HepG2 (cell line): Measurements from ENCODE around the gene OSBPL5. TPM values are rescaled to one million over a fixed set of nuclear protein-coding genes. Genes with fewer than 3 reads are reported as not detected.

ENCODE experiments used
- ATAC-seq: fragments of 200-7000 bp; cut with Tn5 transposase; 3 replicates; pipeline ENCODE4 v1.9.1; 2020; ENCODE audit warnings: mild to moderate bottlenecking, moderate library complexity
- BruUV-seq: library from RNA; stranded (reverse); fragments of 400-500 nt; replicated peaks from 2 replicates; lab custom pipeline; 2021; lab: Mats Ljungman, UMichigan
- CTCF ChIA-PET: fragments of 300-600 bp; formaldehyde crosslinking; extraction: SDS; loops from one replicate; lab custom pipeline; 2021; ENCODE audit warnings: low total read pairs, inconsistent platforms, low intra/inter-chr PET ratio; lab: Yijun Ruan, JAX
- POLR2A ChIA-PET: fragments of 350-600 bp; sonication (Branson Sonifier 250); formaldehyde crosslinking; loops from one replicate; lab custom pipeline; 2020; ENCODE audit warnings: antibody characterized with exemption, inconsistent platforms; lab: Yijun Ruan, JAX
- DNase-seq: peaks from one replicate; pipeline ENCODE4 v3.0.0-alpha.2; 2015; ENCODE audit warnings: low spot score
- FAIRE-seq: peaks from 3 replicates; lab custom pipeline; 2011; peaks lifted over from hg19 to GRCh38; lab: Jason Lieb, UNC
- H2AFZ ChIP-seq: one replicate; pipeline ENCODE4 v1.6.1; 2011; ENCODE audit warnings: low read length, inconsistent platforms
- H3K27ac ChIP-seq: fragments of 300-600 bp; 3 replicates; pipeline ENCODE4 v1.8.0; 2011; ENCODE audit warnings: mixed run types, mild to moderate bottlenecking, mixed read lengths, low read length, inconsistent platforms; ENCODE audit not compliant: insufficient read depth; ENCODE audit errors: extremely low read length
- H3K27me3 ChIP-seq, 2 experiments: fragments of 200-600 bp in 1 of 2; 2 replicates in 1 of 2; 3 replicates in 1 of 2; pipeline versions ENCODE4 v1.6.0 to v1.8.0; 2011; ENCODE audit warnings: low read length in 2 of 2, mild to moderate bottlenecking in 2 of 2, moderate library complexity in 2 of 2, inconsistent platforms in 1 of 2; ENCODE audit not compliant: insufficient read depth in 2 of 2, control insufficient read depth in 1 of 2
- H3K36me3 ChIP-seq, 2 experiments: fragments of 200-600 bp in 1 of 2; replicated peaks in 1 of 2; 2 replicates in 1 of 2; 3 replicates in 1 of 2; pipeline versions ENCODE4 v1.5.1 to v1.8.0; 2011; ENCODE audit warnings: low read length in 2 of 2, inconsistent platforms in 1 of 2; ENCODE audit not compliant: insufficient read depth in 2 of 2, control insufficient read depth in 1 of 2
- H3K4me1 ChIP-seq: 2 replicates; pipeline ENCODE4 v1.5.1; 2012; ENCODE audit warnings: low read length, inconsistent platforms; ENCODE audit not compliant: insufficient read depth
- H3K4me2 ChIP-seq: 2 replicates; pipeline ENCODE4 v1.6.0; 2011; ENCODE audit warnings: low read depth, low read length, inconsistent platforms
- H3K4me3 ChIP-seq, 3 experiments: fragments of 200-600 bp in 1 of 3; sonication (generic), shearing (Covaris generic) in 1 of 3; replicated peaks in 1 of 3; 2 replicates each; pipeline ENCODE4 v1.5.1; 2011 to 2016; ENCODE audit warnings: low read length in 3 of 3, inconsistent platforms in 2 of 3, low read depth in 2 of 3, mild to moderate bottlenecking in 2 of 3, control low read depth in 1 of 3, mixed read lengths in 1 of 3; ENCODE audit not compliant: insufficient read depth in 1 of 3
- H3K79me2 ChIP-seq: one replicate; pipeline ENCODE4 v1.6.1; 2011; ENCODE audit warnings: low read length, inconsistent platforms; ENCODE audit not compliant: insufficient read depth
- H3K9ac ChIP-seq: 2 replicates; pipeline ENCODE4 v1.6.0; 2011; ENCODE audit warnings: mild to moderate bottlenecking, low read depth, low read length, inconsistent platforms; ENCODE audit not compliant: insufficient read depth
- H3K9me3 ChIP-seq: 2 replicates; pipeline ENCODE4 v1.5.1; 2012; ENCODE audit warnings: mild to moderate bottlenecking, low read length
- H4K20me1 ChIP-seq: 2 replicates; pipeline ENCODE4 v1.6.0; 2011; ENCODE audit warnings: inconsistent platforms, mild to moderate bottlenecking, low read length, moderate library complexity; ENCODE audit not compliant: insufficient read depth
- ARNT ChIP-seq: fragments of 450-650 bp; IDR thresholded peaks from 2 replicates; pipeline ENCODE4 v1.6.1; 2017
- ATF1 ChIP-seq: IDR thresholded peaks from 2 replicates; pipeline ENCODE4 v1.6.1; 2016; ENCODE audit warnings: mild to moderate bottlenecking, control low read depth
- HIVEP1 ChIP-seq: sonication (generic); formaldehyde crosslinking; IDR thresholded peaks from 2 replicates; pipeline ENCODE4 v1.4.0; 2020; ENCODE audit warnings: mild to moderate bottlenecking, missing genetic modification reagents
- NFKBIZ ChIP-seq: IDR thresholded peaks from 2 replicates; pipeline ENCODE4 v1.6.1; 2018; ENCODE audit warnings: missing genetic modification reagents, missing compliant biosample characterization
- ZMYM4 ChIP-seq: sonication (generic); formaldehyde crosslinking; IDR thresholded peaks from 2 replicates; pipeline ENCODE4 v1.8.1; 2023; ENCODE audit warnings: mild to moderate bottlenecking, missing genetic modification reagents
- ZNF260 ChIP-seq: sonication (generic); formaldehyde crosslinking; IDR thresholded peaks from 2 replicates; pipeline ENCODE4 v1.4.0; 2020; ENCODE audit warnings: missing genetic modification reagents, low read depth, mild to moderate bottlenecking, borderline replicate concordance
- ZNF562 ChIP-seq: sonication (generic); formaldehyde crosslinking; IDR thresholded peaks from 2 replicates; pipeline ENCODE4 v1.8.0; 2022; ENCODE audit warnings: missing genetic modification reagents, borderline replicate concordance
- ZNF678 ChIP-seq: sonication (generic); formaldehyde crosslinking; IDR thresholded peaks from 2 replicates; pipeline ENCODE4 v1.4.0; 2020; ENCODE audit warnings: mild to moderate bottlenecking, missing genetic modification reagents
- ZNF749 ChIP-seq: sonication (generic); formaldehyde crosslinking; IDR thresholded peaks from 2 replicates; pipeline ENCODE4 v1.8.0; 2022; ENCODE audit warnings: mild to moderate bottlenecking, missing genetic modification reagents, moderate library complexity, borderline replicate concordance
- ZNF780A ChIP-seq: sonication (generic); formaldehyde crosslinking; IDR thresholded peaks from 2 replicates; pipeline ENCODE4 v1.8.0; 2022; ENCODE audit warnings: mild to moderate bottlenecking, missing genetic modification reagents, moderate library complexity
- WGBS: methylation state at CpG from one replicate; pipeline ENCODE4 v1.1.6; 2017; ENCODE audit warnings: low lambda C conversion rate; 5-methylcytosine and 5-hydroxymethylcytosine counted together
- in situ Hi-C: cut with HindIII; loops from 2 replicates; pipeline ENCODE4 v1.10.0; 2017; ENCODE audit warnings: low pct_unique_long_range_greater_than_20kb; ENCODE audit not compliant: extremely low pct_ligation_motif_present
- intact Hi-C: fragments of 100-400 bp; cut with micrococcal nuclease; formaldehyde crosslinking; loops from one replicate; pipeline ENCODE4 v1.10.0; 2022; ENCODE audit not compliant: unreplicated experiment
- polyA plus RNA-seq, 8 experiments: library from polyadenylated mRNA; depleted of rRNA in 3 of 8; stranded (reverse) in 7 of 8; unstranded in 1 of 8; fragments of >200 nt; fragmentation: Illumina TruSeq in 4 of 8; extraction: Trizol in 4 of 8; gene quantifications; 2 replicates each; pipeline versions ENCODE4 v1.2.1 to v1.2.3, GENCODE V29; 2011 to 2016; ENCODE audit warnings: low read depth in 4 of 8, missing spikeins in 1 of 8, mixed read lengths in 1 of 8; ENCODE audit not compliant: insufficient read depth in 1 of 8
- total RNA-seq, 5 experiments: library from RNA; depleted of rRNA; stranded (reverse); fragments of >200 nt; fragmentation: Illumina TruSeq; extraction: Trizol; gene quantifications; 2 replicates each; pipeline ENCODE4 v1.2.3, GENCODE V29; 2016; ENCODE audit warnings: low read depth in 1 of 5
- TF ChIP-seq, protein P1 (sequence below): fragments of 450-650 bp; IDR thresholded peaks from 2 replicates; pipeline ENCODE4 v1.6.1; 2016
- TF ChIP-seq, protein P2 (sequence below): sonication (generic); formaldehyde crosslinking; conservative IDR thresholded peaks from 2 replicates; pipeline ENCODE4 v1.4.0; 2020; ENCODE audit warnings: missing genetic modification reagents
- TF ChIP-seq, protein P3 (sequence below): sonication (generic); formaldehyde crosslinking; IDR thresholded peaks from 2 replicates; pipeline ENCODE4 v1.8.1; 2023; ENCODE audit warnings: missing genetic modification reagents, mild to moderate bottlenecking, borderline replicate concordance
- TF ChIP-seq, protein P4 (sequence below): IDR thresholded peaks from 2 replicates; pipeline ENCODE4 v1.6.1; 2016; ENCODE audit warnings: low read depth, borderline replicate concordance

Gene OSBPL5
- total and polyA plus RNA-seq, 2 of the 13 experiments (the other 11 are each of a cell fraction or from before 2014, with no cell fraction given): not detected

DNA sequence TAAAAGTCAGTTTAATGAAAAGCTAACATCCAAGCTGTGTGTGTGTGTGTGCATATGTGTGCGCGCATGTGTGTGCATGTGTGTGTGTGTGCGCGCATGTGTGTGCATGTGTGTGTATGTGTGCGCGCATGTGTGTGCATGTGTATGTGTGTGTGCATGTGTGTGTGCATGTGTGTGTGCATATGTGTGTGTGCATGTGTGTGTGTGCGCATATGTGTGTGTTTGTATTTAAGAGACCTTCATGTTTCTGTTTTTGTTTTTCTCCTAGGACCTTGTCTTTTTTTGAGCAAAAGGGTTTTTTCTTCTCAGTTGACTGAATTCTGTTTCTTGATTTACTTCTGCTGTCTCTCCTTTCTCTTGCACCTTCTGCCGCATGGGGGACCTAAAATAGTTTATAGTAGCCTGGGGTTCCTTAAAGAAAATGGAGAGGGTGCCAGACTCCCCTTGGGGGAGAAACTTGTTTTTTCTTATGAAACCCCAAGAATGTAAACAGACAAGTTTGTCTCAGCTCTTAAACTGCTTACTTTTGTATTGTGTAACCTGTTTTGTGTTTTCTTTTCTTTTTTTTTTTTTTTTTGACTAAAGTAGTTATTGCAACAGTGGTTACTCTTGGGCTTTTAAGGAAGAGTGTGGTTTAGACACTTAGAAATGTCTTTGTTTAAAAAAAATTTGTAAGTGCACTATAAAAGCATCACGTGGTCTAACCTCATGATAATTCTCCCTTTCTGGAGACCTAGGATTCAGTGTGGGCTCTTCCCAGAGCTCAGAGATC is 53.0 kb downstream of the OSBPL5 start:
- no peak for ATAC-seq
- Histone ChIP-seq H2AFZ (no peak overlapping the region), H3K9ac (no peak overlapping the region), H4K20me1 (no peaks in the 10 kb centered on the region), H3K36me3 (no peaks in the 10 kb centered on the region), H3K4me2 (no peak overlapping the region), H3K4me3 (no peak overlapping the region), H3K27ac (no peak overlapping the region), H3K9me3 (peaks cover 17% of the 10 kb centered on the region), H3K4me1 (no peaks in the 10 kb centered on the region), H3K27me3 (peaks cover 5 to 18% of the 10 kb centered on the region in 2 experiments; a peak in 4 of 5 replicates), H3K79me2 (no peaks in the 10 kb centered on the region)
- no peak for FAIRE-seq
- ChIA-PET CTCF (no interaction called here), POLR2A (no interaction called here)
- DNase-seq: no peak
- intact Hi-C loops: loop anchor here (10.0 kb wide), 1 partner anchor 103 kb away; the partner anchor contains the start of gene MRGPRG
- in situ Hi-C loops: no loop called here
- TF ChIP-seq ZNF780A (CRISPR knock-in tag) (no peak), ARNT (no peak), ZMYM4 (CRISPR knock-in tag) (no peak), ATF1 (CRISPR knock-in tag) (no peak), ZNF749 (CRISPR knock-in tag) (no peak)
- TF ChIP-seq, protein P1, sequence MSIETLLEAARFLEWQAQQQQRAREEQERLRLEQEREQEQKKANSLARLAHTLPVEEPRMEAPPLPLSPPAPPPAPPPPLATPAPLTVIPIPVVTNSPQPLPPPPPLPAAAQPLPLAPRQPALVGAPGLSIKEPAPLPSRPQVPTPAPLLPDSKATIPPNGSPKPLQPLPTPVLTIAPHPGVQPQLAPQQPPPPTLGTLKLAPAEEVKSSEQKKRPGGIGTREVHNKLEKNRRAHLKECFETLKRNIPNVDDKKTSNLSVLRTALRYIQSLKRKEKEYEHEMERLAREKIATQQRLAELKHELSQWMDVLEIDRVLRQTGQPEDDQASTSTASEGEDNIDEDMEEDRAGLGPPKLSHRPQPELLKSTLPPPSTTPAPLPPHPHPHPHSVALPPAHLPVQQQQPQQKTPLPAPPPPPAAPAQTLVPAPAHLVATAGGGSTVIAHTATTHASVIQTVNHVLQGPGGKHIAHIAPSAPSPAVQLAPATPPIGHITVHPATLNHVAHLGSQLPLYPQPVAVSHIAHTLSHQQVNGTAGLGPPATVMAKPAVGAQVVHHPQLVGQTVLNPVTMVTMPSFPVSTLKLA: 0 out of 2 replicates have a peak, but pooled peaks have one; percentile 9
- no TSS peak for BruUV-seq
- WGBS: 57% methylated on average over 9 of the region's 9 CpGs

DNA sequence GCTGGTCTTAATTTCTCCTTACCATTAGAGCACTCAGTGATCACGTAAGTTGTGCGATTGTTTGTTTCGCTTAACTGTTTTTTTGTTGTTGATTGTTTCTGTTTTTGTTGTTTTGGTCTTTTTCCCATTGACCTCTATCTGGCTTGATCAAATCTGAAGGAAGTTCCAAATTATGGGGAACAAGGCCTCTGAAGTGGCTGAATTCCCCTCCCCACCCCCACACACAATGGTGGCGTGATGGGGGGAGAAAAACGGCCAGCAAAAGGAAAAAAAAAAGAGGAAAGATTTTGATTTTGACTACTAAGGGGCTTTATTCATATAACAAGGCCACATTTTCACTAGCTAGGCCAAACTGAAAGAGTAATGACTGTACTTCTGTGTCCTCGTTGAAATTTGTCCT is 53.6 kb downstream of the OSBPL5 start:
- CTCF ChIA-PET: no interaction called here
- Histone ChIP-seq H3K9ac (no peak overlapping the region), H3K79me2 (no peaks in the 10 kb centered on the region), H3K27me3 (peaks cover 5 to 24% of the 10 kb centered on the region in 2 experiments), H2AFZ (no peak overlapping the region), H3K9me3 (peaks cover 17% of the 10 kb centered on the region), H3K36me3 (no peaks in the 10 kb centered on the region), H3K4me1 (no peaks in the 10 kb centered on the region), H4K20me1 (no peaks in the 10 kb centered on the region), H3K4me2 (no peak overlapping the region), H3K4me3 (no peak overlapping the region), H3K27ac (no peak overlapping the region)
- WGBS: 55% methylated on average over 6 of the region's 6 CpGs
- in situ Hi-C loops (no loop called here), intact Hi-C loops (loop anchor here (10.0 kb wide), 1 partner anchor 103 kb away; the partner anchor contains the start of gene MRGPRG)
- no peak for ATAC-seq
- DNase-seq: no peak
- BruUV-seq: no TSS peak
- POLR2A ChIA-PET: no interaction called here
- FAIRE-seq: no peak
- TF ChIP-seq, protein P2, sequence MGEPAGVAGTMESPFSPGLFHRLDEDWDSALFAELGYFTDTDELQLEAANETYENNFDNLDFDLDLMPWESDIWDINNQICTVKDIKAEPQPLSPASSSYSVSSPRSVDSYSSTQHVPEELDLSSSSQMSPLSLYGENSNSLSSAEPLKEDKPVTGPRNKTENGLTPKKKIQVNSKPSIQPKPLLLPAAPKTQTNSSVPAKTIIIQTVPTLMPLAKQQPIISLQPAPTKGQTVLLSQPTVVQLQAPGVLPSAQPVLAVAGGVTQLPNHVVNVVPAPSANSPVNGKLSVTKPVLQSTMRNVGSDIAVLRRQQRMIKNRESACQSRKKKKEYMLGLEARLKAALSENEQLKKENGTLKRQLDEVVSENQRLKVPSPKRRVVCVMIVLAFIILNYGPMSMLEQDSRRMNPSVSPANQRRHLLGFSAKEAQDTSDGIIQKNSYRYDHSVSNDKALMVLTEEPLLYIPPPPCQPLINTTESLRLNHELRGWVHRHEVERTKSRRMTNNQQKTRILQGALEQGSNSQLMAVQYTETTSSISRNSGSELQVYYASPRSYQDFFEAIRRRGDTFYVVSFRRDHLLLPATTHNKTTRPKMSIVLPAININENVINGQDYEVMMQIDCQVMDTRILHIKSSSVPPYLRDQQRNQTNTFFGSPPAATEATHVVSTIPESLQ (CRISPR knock-in tag): no peak
- no peak for TF ChIP-seq ZNF260 (CRISPR knock-in tag)
- no peak for TF ChIP-seq HIVEP1 (CRISPR knock-in tag)
- no peak for TF ChIP-seq ZNF562
- no peak for TF ChIP-seq ZNF678 (CRISPR knock-in tag)
- TF ChIP-seq, protein P3, sequence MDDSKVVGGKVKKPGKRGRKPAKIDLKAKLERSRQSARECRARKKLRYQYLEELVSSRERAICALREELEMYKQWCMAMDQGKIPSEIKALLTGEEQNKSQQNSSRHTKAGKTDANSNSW (CRISPR knock-in tag): no peak
- TF ChIP-seq NFKBIZ (CRISPR knock-in tag): no peak
- TF ChIP-seq, protein P4, sequence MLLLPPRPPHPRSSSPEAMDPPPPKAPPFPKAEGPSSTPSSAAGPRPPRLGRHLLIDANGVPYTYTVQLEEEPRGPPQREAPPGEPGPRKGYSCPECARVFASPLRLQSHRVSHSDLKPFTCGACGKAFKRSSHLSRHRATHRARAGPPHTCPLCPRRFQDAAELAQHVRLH (CRISPR knock-in tag): no peak
